Activated CD8-positive, alpha-beta memory T cell treated with anti-CD3 and anti-CD28 coated beads, Interleukin-2, amount 50 U/mL, for 24 hours (primary cell): ENCODE data around the gene KIF6.

ENCODE experiments used
- DNase-seq: peaks from one replicate; pipeline ENCODE4 v3.0.0-alpha.2; 2020; ENCODE audit errors: extremely low read depth

Gene KIF6

GRCh38 chr6:39381550-39382140, 343.6 kb downstream of the KIF6 start:
- no peak for DNase-seq

GRCh38 chr6:39380837-39381549, 344.2 kb downstream of the KIF6 start:
- DNase-seq = no peak

- no peak for DNase-seq
Observed at GRCh38 chr6:39378960-39379425, 346.2 kb downstream of the KIF6 start.

- DNase-seq = no peak
Observed at GRCh38 chr6:39378175-39378959, 346.8 kb downstream of the KIF6 start.

- DNase-seq = no peak
Observed at GRCh38 chr6:39377539-39377950, 347.7 kb downstream of the KIF6 start.

GRCh38 chr6:39375405-39375804, 349.8 kb downstream of the KIF6 start:
- no peak for DNase-seq

GRCh38 chr6:39370390-39370789, 354.8 kb downstream of the KIF6 start:
- no peak for DNase-seq

GRCh38 chr6:39369987-39370386, 355.2 kb downstream of the KIF6 start:
- DNase-seq = no peak

GRCh38 chr6:39367700-39368099, 357.5 kb downstream of the KIF6 start:
- DNase-seq = no peak

- DNase-seq = no peak
Observed at GRCh38 chr6:39366931-39367618, 358.1 kb downstream of the KIF6 start.

- DNase-seq = no peak
Observed at GRCh38 chr6:39365281-39366074, 359.7 kb downstream of the KIF6 start.

- DNase-seq = no peak
Observed at GRCh38 chr6:39363280-39363679, 361.9 kb downstream of the KIF6 start.

GRCh38 chr6:39362487-39362865, 362.7 kb downstream of the KIF6 start:
- no peak for DNase-seq

GRCh38 chr6:39361657-39362486, 363.3 kb downstream of the KIF6 start:
- DNase-seq = no peak

GRCh38 chr6:39360378-39360777, 364.8 kb downstream of the KIF6 start:
- DNase-seq = no peak

- DNase-seq = no peak
Observed at GRCh38 chr6:39357998-39358686, 367.1 kb downstream of the KIF6 start.

GRCh38 chr6:39353698-39354315, 371.4 kb downstream of the KIF6 start:
- DNase-seq = no peak

GRCh38 chr6:39350723-39351505, 374.3 kb downstream of the KIF6 start:
- DNase-seq = no peak

GRCh38 chr6:39348740-39349139, 376.5 kb downstream of the KIF6 start:
- DNase-seq = no peak
